Peyer's patch (tissue), 4 donors: Measurements from ENCODE around the gene NSFL1C.

Source experiments
- CTCF ChIP-seq, 6 experiments: fragments of 450-650 bp in 4 of 6; fragments of 200-600 bp in 2 of 6; sonication (generic) in 1 of 6; IDR thresholded peaks; one replicate each; pipeline ENCODE4 v1.5.1; 2017 to 2019; ENCODE audit warnings: antibody characterized with exemption in 6 of 6, mild to moderate bottlenecking in 3 of 6, moderate library complexity in 1 of 6
- POLR2A ChIP-seq, 2 donors: fragments of 450-650 bp; IDR thresholded peaks; one replicate each; pipeline ENCODE4 v1.5.1; 2017; ENCODE audit warnings: antibody characterized with exemption in 2 of 2, mild to moderate bottlenecking in 2 of 2, moderate library complexity in 2 of 2

GRCh38 chr20:1500496-1500895 lies 33.8 kb upstream of the NSFL1C start:
- no peak for TF ChIP-seq CTCF (IDR thresholded peaks at IDR 0.05)
- no peak for TF ChIP-seq POLR2A (IDR thresholded peaks at IDR 0.05)
